Measurements from ENCODE around the gene PLIN3.

Gene PLIN3

GRCh38 chr19:4867534-4868285 lies at the start of gene PLIN3:
PLIN3 (minus strand) TSS chr19:4867667; CDS start chr19:4861394, 6,273 bp downstream.
- peak within 1 kb of the TSS; percentile 78 for H3K4me3 Mint-ChIP-seq
- peak within 1 kb of the TSS; percentile 52 for H3K27ac Mint-ChIP-seq
- H3K36me3 Mint-ChIP-seq (ENCODE audit: low read depth) = no peaks in the 10 kb centered on the region
- H3K4me1 Mint-ChIP-seq (ENCODE audit: low read depth) = peaks cover 27% of the 10 kb centered on the region
- H3K27me3 Mint-ChIP-seq = no peaks in the 10 kb centered on the region
- H3K9me3 Mint-ChIP-seq = no peaks in the 10 kb centered on the region

GRCh38 chr19:4916292-4917082 lies 49.0 kb upstream of the PLIN3 start:
- H3K4me3 Mint-ChIP-seq = peak overlapping the region; percentile 84
- no peaks in the 10 kb centered on the region for H3K9me3 Mint-ChIP-seq
- H3K36me3 Mint-ChIP-seq (ENCODE audit: low read depth) = peaks cover 76% of the 10 kb centered on the region
- H3K27ac Mint-ChIP-seq = peak overlapping the region; percentile 84
- no peaks in the 10 kb centered on the region for H3K27me3 Mint-ChIP-seq
- H3K4me1 Mint-ChIP-seq (ENCODE audit: low read depth) = peaks cover 54% of the 10 kb centered on the region

- peak overlapping the region; percentile 89 for H3K27ac Mint-ChIP-seq
- H3K4me1 Mint-ChIP-seq (ENCODE audit: low read depth) = peaks cover 59% of the 10 kb centered on the region
- H3K27me3 Mint-ChIP-seq = no peaks in the 10 kb centered on the region
- no peaks in the 10 kb centered on the region for H3K9me3 Mint-ChIP-seq
- H3K4me3 Mint-ChIP-seq = peak overlapping the region; percentile 84
- H3K36me3 Mint-ChIP-seq (ENCODE audit: low read depth) = peaks cover 72% of the 10 kb centered on the region
Observed at GRCh38 chr19:4914736-4915501, 47.5 kb upstream of the PLIN3 start.

- peak overlapping the region; percentile 89 for H3K27ac Mint-ChIP-seq
- no peaks in the 10 kb centered on the region for H3K9me3 Mint-ChIP-seq
- no peaks in the 10 kb centered on the region for H3K27me3 Mint-ChIP-seq
- H3K4me3 Mint-ChIP-seq = peak overlapping the region; percentile 84
- peaks cover 67% of the 10 kb centered on the region for H3K36me3 Mint-ChIP-seq (ENCODE audit: low read depth)
- H3K4me1 Mint-ChIP-seq (ENCODE audit: low read depth) = peaks cover 59% of the 10 kb centered on the region
Observed at GRCh38 chr19:4913996-4914735, 46.7 kb upstream of the PLIN3 start.

GRCh38 chr19:4911786-4912672 lies 44.6 kb upstream of the PLIN3 start:
- H3K9me3 Mint-ChIP-seq = no peaks in the 10 kb centered on the region
- peaks cover 58% of the 10 kb centered on the region for H3K36me3 Mint-ChIP-seq (ENCODE audit: low read depth)
- peak overlapping the region; percentile 89 for H3K27ac Mint-ChIP-seq
- no peaks in the 10 kb centered on the region for H3K27me3 Mint-ChIP-seq
- H3K4me1 Mint-ChIP-seq (ENCODE audit: low read depth) = peaks cover 70% of the 10 kb centered on the region
- H3K4me3 Mint-ChIP-seq = peak overlapping the region; percentile 84

- Mint-ChIP-seq H3K4me1 (ENCODE audit: low read depth) (peaks cover 64% of the 10 kb centered on the region), H3K9me3 (no peaks in the 10 kb centered on the region), H3K4me3 (peak overlapping the region; percentile 84), H3K36me3 (ENCODE audit: low read depth) (peaks cover 53% of the 10 kb centered on the region), H3K27ac (peak overlapping the region; percentile 89), H3K27me3 (no peaks in the 10 kb centered on the region)
Observed at GRCh38 chr19:4911314-4911713, 43.8 kb upstream of the PLIN3 start.

GRCh38 chr19:4910594-4911281 lies 43.3 kb upstream of the PLIN3 start:
- no peaks in the 10 kb centered on the region for H3K27me3 Mint-ChIP-seq
- H3K4me1 Mint-ChIP-seq (ENCODE audit: low read depth) = peaks cover 59% of the 10 kb centered on the region
- no peaks in the 10 kb centered on the region for H3K9me3 Mint-ChIP-seq
- H3K4me3 Mint-ChIP-seq = peak overlapping the region; percentile 84
- H3K36me3 Mint-ChIP-seq (ENCODE audit: low read depth) = peaks cover 48% of the 10 kb centered on the region
- H3K27ac Mint-ChIP-seq = peak overlapping the region; percentile 89

GRCh38 chr19:4909897-4910593 lies 42.6 kb upstream of the PLIN3 start:
- H3K27ac Mint-ChIP-seq = peak overlapping the region; percentile 89
- no peaks in the 10 kb centered on the region for H3K27me3 Mint-ChIP-seq
- peak overlapping the region; percentile 84 for H3K4me3 Mint-ChIP-seq
- H3K36me3 Mint-ChIP-seq (ENCODE audit: low read depth) = peaks cover 41% of the 10 kb centered on the region
- H3K4me1 Mint-ChIP-seq (ENCODE audit: low read depth) = peaks cover 52% of the 10 kb centered on the region
- no peaks in the 10 kb centered on the region for H3K9me3 Mint-ChIP-seq

GRCh38 chr19:4909156-4909896 lies 41.9 kb upstream of the PLIN3 start, which contains the start of gene UHRF1:
UHRF1 (plus strand) TSS chr19:4909501; CDS start chr19:4910886, 1,385 bp downstream.
- H3K4me1 Mint-ChIP-seq (ENCODE audit: low read depth) = peaks cover 44% of the 10 kb centered on the region
- peak within 1 kb of the TSS; percentile 84 for H3K4me3 Mint-ChIP-seq
- no peaks in the 10 kb centered on the region for H3K9me3 Mint-ChIP-seq

GRCh38 chr19:4908781-4909155 lies 41.3 kb upstream of the PLIN3 start:
- Mint-ChIP-seq H3K9me3 (no peaks in the 10 kb centered on the region), H3K27ac (peak overlapping the region; percentile 36), H3K4me1 (ENCODE audit: low read depth) (peaks cover 39% of the 10 kb centered on the region), H3K36me3 (ENCODE audit: low read depth) (peaks cover 28% of the 10 kb centered on the region), H3K27me3 (no peaks in the 10 kb centered on the region), H3K4me3 (peak overlapping the region; percentile 77)

More at GRCh38 chr19:4909156-4909896, 41.9 kb upstream of the PLIN3 start, which contains the start of gene UHRF1:
- H3K27me3 Mint-ChIP-seq = no peaks in the 10 kb centered on the region
- peaks cover 34% of the 10 kb centered on the region for H3K36me3 Mint-ChIP-seq (ENCODE audit: low read depth)
- H3K27ac Mint-ChIP-seq = peak within 1 kb of the TSS; percentile 89

- Mint-ChIP-seq H3K4me1 (ENCODE audit: low read depth) (peaks cover 35% of the 10 kb centered on the region), H3K27ac (peak overlapping the region; percentile 36), H3K36me3 (ENCODE audit: low read depth) (peaks cover 27% of the 10 kb centered on the region), H3K9me3 (no peaks in the 10 kb centered on the region), H3K4me3 (peak overlapping the region; percentile 77), H3K27me3 (no peaks in the 10 kb centered on the region)
Observed at GRCh38 chr19:4908360-4908759, 40.9 kb upstream of the PLIN3 start.

- no peak overlapping the region for H3K4me3 Mint-ChIP-seq
- peaks cover 21% of the 10 kb centered on the region for H3K4me1 Mint-ChIP-seq (ENCODE audit: low read depth)
- H3K9me3 Mint-ChIP-seq = no peaks in the 10 kb centered on the region
- no peak overlapping the region for H3K27ac Mint-ChIP-seq
- H3K27me3 Mint-ChIP-seq = no peaks in the 10 kb centered on the region
- H3K36me3 Mint-ChIP-seq (ENCODE audit: low read depth) = peaks cover 15% of the 10 kb centered on the region
Observed at GRCh38 chr19:4906963-4907362, 39.5 kb upstream of the PLIN3 start.
